GM19193 (cell line): ENCODE measurements around the gene LURAP1L.

Experiments used
- POLR2A ChIP-seq: IDR thresholded peaks from 4 replicates; pipeline ENCODE4 v1.6.1; 2011; ENCODE audit not compliant: insufficient read depth, insufficient read length; ENCODE audit errors: extremely low read depth

Gene LURAP1L

DNA sequence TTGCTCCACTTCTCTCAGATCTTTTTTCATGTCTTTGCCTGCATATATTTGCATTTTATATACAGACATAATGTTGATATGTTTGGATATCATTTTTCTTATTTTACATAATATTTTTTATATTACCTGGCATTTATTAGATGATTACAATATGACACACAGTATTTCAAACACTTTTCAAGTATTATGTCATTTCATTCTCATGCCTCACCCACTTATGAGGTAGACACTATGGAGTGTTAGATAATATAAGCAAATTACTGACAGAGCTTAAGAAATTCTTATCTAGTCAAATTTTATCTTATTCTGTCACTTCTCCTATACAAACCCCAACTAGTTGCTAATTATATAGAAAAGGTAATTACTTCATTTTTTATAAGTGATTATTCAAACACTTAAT lies 11.1 kb downstream of the LURAP1L start:
- TF ChIP-seq POLR2A: no peak

DNA sequence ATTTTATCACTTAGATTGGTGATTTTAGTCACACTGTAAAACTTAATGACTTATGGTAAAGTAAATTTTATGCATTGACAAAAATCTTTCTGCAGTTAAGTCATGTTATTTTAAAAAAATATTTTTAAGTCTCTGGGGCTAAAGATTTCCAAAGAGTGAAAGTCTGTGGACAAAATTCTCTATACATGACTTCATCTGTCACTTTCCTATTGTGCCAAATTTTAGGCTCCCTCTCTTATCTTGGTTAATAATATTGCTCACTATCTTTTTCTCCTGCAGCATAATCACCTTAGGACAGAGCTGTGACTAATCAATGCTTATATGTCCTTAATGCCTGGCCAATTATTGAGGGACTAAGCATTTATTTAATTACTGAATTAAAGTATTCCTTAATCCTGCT lies 15.2 kb downstream of the LURAP1L start:
- TF ChIP-seq POLR2A: no peak

DNA sequence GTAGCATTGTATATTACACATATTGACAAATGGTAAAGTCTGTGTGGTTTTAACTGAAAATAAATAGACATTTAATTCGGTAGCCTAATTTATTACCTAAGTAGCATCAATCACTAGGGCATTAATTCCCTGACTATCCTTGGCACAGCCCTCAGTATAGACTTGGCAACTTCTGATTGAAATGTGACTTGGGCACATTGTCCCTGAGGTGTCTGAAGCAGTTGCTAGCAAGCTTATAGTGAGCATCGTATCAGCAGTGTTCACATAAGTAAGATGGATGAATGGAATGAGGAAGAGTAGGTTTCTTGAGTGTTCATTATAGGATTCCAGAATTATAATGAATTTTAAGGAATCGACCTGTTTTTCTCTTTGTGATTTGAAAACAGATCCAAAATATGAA lies 16.1 kb downstream of the LURAP1L start:
- no peak for TF ChIP-seq POLR2A

DNA sequence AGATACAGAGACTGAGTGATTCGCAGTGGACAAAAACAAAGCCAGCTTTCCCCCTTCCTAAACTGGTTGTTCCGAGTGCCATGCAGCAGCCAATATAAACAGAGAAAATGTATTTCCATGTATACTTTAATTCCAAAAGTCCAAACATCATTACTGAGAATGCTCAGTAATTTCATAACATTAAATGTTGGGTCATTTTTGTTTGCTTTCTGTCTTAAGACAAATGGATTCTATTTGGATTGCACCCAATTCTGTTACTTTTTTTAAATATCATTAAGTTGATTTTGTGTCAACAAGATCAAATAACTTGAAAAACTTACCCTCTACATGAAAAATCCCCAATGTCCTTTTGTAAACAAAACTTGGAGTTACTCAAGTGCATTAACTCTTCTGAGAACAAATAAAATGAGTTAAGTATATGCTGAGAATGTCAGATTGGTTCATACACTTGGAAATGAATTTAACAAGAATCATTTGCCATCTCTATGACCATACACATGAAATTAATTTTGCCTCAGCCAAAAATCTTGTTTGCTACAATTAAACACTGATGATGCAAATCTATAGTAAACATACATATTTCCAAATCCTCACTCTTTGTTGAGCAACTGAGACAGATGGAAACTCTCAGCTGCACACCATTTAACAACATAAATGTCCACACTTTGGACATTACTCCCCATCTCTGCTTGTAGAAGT lies 19.4 kb downstream of the LURAP1L start:
- no peak for TF ChIP-seq POLR2A

DNA sequence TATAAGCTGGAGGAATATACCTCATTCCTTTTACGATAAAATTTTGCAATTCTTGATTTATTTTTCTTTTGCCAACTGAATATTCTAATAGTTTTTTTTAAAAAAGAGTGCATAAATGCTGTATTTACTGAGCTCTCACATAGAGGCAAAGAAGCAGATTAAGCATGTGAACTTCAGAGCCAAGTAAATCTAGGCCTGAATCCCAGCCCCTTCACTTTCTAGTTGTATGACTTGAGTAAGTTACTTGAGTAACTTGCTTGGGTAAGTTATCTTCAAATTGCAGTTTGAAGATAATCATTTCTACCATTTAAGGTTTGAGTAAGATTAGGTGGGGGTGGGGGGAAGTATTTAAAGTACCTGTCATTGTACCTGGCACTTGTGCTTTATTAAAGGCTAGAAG lies 21.8 kb downstream of the LURAP1L start:
- TF ChIP-seq POLR2A: no peak

DNA sequence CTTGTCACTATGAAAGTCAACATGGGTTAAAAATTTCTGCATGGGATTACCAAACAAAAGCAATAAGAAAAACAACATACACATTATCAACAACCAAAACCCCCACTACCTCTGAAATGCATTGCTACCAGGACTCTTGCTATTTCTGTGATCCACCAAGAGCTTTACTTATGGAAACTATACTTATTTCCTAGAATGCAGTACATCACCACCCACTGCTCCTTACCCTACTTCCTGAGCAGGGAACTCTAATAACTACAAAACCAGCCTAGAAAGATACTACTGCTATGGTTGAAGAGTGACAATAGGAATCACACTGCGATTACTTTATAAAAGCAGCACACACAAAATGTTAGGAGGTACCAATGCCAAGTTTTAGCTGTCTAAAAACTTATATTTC lies 22.2 kb downstream of the LURAP1L start:
- TF ChIP-seq POLR2A: no peak

DNA sequence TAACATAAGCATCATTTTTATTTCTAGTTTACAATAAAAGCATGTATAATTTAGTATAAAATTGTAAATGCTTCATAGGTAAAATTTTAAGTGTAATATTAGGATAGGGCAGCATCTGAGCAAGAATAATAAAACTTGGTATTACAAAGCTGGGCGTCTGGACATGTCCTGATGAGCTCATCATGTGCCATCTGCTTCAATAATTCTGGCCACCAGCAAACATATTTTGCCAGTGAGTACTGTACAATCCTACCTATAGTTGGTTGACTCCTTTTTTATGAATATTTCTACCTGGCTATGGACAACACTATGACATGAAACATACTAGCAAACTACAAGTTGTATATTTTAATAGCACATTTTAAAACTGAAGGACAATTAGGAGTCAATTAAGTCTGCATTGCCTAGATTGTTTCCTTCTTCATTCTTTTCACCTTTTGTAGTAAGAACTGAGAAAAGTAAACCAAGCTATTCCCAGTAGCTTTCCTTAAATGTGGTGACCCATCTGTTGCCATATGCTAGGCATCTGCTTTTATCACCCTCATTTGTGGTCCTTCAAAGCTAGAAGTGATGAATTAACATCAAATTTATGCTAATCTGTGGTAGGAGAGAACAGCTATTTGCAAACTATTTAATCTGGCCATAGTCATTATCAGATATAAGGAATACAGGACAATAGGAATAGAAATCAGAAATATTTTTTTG lies 23.4 kb downstream of the LURAP1L start:
- TF ChIP-seq POLR2A: no peak

DNA sequence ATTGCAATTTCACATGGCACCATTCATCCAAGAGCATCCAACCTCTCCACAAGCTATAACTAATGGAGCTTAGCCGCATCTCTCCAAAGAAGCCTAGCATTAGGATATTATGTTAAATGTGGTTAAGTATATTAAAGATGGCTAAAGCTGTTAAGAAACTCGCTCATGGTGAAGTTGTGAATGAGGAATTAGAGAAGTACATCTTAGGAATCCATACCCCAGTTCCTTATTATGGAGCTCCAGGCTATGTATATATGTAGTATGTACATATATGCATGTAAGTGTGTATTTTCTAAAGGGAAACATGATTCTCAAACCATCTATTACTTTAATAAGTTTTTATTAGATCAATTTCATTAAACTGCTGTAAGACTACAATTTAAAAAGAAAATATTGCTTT lies 26.4 kb downstream of the LURAP1L start:
- TF ChIP-seq POLR2A: no peak

DNA sequence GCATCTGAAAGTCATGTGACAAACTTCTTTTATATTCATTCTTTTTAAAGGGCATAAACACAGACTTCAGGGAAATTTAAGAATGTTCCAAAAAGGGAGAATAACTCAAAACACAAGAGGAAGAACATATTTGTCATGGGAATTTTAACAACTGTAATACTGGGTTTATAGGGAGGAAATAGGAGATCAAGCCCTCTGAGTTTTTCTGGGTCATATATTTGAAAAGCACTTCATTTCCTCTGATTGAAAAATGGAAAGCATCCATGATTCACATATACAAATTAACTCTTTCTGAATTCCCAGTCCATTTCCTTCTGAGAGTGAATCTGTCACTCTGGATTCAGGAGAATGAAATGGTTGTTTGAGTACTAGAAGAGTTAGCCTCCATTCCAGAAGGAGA lies 26.8 kb downstream of the LURAP1L start:
- TF ChIP-seq POLR2A: no peak

DNA sequence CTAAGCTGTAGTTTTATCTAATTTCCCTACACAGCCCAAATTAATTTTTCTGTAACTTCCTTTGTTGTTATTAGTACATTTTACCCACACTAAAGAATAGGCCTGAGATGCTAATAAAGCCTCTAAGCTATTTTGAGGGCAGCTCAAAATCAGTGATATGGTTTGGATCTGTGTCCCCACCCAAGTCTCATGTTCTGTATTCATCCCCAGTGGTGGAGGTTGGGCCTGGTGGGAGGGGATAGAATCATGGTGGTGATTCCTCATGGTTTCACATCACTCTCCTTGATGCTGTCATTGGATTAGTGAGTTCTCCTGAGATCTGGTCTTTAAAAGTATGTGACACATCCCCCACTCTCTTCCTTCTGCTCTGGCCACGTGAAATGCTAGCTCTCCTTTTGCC lies 27.3 kb downstream of the LURAP1L start:
- TF ChIP-seq POLR2A: no peak

DNA sequence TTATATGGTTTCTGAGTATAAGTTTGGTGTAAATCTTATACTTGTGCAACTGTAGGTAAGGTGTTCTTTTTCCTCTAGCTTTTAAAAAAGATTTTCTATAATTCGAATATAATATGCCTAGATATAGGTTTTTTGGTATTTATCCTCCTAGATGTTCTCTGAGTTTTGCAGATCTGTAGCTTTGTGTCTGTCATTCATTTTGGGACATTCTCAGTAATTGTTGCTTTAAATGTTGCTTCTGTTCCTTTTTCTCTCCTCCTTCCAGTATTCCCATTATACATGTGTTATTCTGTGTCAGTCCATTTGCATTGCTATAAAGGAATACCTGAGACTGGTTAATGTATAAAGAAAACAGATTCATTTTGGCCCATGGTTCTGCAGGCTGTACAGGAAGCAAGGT lies 33.7 kb downstream of the LURAP1L start:
- TF ChIP-seq POLR2A: no peak

DNA sequence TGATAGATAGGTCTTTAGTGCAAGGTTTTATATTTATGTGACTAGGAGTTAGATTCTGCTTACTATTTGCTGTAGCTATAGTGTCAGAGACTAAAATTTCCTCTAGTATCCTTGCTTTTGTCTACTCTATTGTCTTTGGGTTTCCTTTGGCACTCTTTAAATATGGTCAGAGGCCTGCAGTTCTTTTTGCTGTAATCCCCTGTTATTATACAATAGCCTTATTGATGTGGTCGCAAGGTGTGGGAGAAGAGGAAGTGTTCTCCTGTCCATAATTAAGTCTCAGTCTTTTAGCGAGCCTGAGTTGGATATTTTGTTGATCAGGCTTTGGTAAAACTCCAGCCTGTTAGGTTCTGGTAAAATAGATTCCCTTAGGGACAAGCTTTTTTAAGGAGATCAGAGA lies 34.9 kb downstream of the LURAP1L start:
- TF ChIP-seq POLR2A: no peak

DNA sequence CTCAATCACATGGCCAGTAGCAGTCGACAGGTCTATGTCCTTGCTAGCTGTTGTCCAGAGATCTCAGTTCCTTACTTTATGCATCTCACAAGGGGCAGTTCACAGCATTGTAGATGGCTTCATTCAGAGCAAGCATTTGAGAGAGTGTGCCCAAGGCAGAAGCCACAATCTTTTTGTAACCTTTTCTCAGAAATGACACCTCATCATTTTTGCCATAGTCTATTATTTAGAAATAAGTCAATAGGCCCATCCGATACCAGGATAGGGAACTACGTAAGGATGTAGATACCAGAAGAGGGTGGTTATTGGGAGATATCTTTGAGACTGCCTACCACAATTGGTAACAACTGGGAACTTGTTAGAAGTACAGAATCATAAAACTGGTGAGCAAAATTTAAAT lies 37.1 kb downstream of the LURAP1L start:
- TF ChIP-seq POLR2A: no peak

DNA sequence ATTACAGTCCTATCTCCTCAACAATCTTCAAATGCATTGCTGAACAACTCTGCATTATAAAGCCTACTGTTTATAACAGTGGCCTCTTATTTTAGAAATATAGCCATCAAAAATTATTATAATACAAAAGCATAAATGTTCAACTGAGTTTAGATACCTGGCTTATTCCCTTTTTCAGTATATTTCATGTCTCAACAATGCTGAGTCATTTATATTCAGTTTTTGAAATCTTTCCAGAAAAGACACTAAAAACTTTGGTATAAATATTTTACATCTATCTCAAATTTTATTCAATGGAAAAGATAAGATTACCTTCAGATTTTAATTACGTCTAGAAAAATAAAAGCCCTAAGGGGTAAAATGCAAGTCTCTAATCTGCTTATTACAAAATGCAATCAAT lies 37.9 kb downstream of the LURAP1L start:
- no peak for TF ChIP-seq POLR2A

DNA sequence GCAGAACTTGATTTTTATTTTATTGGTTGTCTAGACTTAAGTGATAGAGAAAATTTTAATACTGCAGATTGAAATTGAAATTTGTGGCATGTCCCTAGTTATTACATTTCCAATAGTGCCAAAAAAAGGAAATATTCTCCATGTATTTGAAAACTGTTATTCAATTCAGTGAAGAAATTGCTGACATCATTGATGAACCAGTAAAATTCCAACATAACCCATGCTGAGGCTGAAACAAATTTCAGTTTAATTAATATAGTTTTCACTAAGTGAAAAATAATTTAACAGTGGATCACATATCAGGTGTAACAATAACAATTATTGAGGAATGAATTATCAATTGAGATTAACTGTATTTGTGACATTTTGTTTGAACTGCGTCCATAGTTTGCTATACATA lies 38.7 kb downstream of the LURAP1L start:
- TF ChIP-seq POLR2A: no peak
